ENCODE data around the gene SLX4IP.

The SLX4IP gene

DNA sequence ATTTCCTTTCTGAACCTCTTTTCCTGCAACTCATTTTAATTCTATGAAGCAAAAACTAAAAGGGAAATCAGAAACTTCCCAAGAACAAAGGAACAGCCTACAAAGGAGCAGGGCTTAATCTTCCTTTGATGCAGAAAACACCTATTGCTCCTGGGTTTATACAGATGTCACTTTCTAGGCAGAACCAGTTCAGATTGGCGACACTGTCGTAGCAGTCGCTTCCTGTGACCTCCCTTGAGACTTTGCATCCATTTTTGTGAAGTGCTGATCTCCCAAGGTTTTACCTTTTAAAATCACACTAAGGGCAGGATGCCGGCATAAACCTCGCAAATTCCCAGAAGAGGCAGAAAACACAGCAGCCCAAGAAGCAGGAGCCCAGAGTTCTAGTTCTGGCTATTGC lies 198.6 kb downstream of the SLX4IP start:
- peak overlapping the region; percentile 90 to 95 for H3K27ac ChIP-seq

DNA sequence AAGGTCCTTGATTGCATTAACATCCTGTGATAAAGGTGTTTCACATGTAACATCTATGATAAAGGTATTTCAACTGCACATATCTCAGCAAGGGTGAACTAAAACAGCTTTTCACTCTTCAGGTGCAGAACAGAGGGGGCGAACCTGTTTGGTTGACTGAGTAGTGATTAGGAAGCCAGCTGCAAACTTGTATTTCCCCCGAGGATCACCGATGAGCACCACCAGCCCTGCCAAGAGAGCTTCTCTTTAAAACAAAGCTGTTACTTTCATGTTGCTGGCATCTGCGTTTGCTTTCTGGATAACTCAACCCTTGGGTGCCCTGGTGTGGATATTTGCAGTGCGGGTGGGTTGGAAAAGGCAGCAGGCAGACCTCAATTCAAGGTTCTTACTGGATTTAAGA lies 199.1 kb downstream of the SLX4IP start:
- TF ChIP-seq, protein P1, sequence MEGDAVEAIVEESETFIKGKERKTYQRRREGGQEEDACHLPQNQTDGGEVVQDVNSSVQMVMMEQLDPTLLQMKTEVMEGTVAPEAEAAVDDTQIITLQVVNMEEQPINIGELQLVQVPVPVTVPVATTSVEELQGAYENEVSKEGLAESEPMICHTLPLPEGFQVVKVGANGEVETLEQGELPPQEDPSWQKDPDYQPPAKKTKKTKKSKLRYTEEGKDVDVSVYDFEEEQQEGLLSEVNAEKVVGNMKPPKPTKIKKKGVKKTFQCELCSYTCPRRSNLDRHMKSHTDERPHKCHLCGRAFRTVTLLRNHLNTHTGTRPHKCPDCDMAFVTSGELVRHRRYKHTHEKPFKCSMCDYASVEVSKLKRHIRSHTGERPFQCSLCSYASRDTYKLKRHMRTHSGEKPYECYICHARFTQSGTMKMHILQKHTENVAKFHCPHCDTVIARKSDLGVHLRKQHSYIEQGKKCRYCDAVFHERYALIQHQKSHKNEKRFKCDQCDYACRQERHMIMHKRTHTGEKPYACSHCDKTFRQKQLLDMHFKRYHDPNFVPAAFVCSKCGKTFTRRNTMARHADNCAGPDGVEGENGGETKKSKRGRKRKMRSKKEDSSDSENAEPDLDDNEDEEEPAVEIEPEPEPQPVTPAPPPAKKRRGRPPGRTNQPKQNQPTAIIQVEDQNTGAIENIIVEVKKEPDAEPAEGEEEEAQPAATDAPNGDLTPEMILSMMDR (IDR thresholded peaks at IDR 0.05) = no peak
- Histone ChIP-seq H3K4me3 (peak overlapping the region; percentile 42), H3K27ac (peak overlapping the region; percentile 90 to 95)
- no peak for DNase-seq (ENCODE audit: low spot score)

More for the DNA sequence above, 198.6 kb downstream of the SLX4IP start:
- no peak for DNase-seq (ENCODE audit: low spot score)
- TF ChIP-seq, protein P1 (IDR thresholded peaks at IDR 0.05) = no peak
- no peak overlapping the region for H3K4me3 ChIP-seq

DNA sequence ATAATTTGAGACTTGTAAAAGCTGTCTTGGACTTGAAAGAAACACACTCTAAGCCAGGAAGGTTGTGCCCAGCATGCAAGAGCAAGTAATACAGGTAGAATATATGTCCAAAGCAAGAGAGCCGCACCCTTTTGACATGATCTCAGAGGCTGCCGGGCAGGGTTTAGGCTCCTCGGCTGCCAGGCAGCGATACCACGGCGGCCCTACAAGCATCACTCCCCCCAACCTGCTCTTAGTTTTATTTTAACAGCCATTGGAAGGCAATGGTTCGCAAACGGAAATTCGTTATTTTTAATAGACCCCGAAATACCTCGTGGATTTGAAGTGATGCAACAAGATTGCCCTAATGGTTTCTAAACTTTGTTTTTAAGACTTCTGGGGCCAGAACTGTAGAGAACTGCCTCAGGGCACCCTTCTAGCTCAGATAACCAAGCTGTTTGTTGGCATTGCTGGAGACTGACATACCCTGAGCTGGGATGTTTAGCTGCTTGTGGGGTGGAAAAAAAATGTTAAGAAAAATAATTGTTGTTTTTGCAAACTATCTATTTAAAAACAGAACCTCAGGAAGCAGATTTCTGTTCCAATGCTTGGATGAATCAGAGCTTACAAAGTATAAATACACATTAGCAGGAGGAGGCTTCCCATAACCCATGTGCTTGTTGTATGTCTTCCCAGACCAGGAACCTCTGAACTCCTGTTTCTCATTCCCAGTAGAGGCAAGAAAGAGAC lies 199.7 kb downstream of the SLX4IP start:
- Histone ChIP-seq H3K4me3 (peak overlapping the region; percentile 42), H3K27ac (peak overlapping the region; percentile 90 to 95)
- DNase-seq (ENCODE audit: low spot score) = no peak
- TF ChIP-seq, protein P1 (IDR thresholded peaks at IDR 0.05) = no peak

DNA sequence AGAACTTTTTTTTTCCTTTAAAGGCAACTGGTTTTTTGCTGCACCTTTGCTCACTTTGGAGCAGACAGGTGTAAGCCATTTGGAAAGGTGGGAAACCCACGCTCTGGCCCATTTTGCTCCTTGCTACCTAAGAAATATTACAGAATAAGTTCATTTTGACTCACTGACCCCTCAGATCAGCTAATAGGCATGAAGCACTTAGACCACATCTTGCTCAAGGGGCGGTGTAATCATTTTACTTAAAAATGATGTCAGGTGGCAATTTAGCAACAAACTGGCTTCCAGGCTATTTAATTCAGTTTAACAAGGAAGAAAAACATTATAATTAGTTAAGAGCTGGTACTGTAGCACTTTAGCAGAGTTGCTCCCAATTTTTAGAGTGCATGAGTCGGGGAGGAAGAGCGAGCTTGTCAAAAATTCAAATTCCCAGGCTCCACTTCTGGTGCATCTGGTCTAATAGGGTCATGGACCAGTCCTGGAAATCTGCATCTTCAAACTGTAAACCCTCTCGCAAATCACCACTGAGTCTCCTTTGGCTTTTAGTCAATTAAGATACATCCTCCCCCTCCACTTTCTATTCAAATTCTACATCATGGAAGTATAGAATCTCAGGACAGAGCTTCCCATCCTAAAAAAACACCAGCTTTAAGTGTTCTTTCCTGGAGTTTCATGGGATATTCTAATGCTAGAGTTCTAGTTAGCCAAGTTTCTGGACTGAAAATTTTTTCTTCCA lies 200.5 kb downstream of the SLX4IP start:
- TF ChIP-seq, protein P1 (IDR thresholded peaks at IDR 0.05) = no peak
- H3K4me3 ChIP-seq = peak overlapping the region; percentile 61
- peak overlapping the region; percentile 90 to 95 for H3K27ac ChIP-seq
- no peak for DNase-seq (ENCODE audit: low spot score)

DNA sequence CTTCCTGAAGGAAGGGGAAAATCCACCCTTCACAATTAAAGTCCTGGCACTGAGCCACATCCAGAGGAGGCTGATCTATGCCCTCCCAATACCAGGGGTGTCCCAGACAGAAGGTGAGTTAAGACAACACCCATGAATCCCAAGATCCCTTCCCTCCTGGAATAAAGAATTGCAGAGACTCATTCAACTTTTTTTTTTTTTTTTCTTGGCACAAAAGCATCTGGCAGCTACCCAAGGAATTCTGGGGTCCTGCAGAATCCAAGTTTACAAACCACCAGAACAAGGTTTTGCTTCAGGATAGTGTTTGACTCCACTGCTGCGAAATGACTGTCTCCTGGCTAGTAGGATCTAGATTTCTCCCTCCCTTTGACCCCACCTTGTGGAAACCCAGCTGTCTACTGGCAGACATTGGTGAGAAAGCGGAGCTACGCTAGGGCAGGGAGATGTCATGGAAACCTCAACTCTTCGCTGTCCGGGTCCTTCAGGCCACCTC lies 201.3 kb downstream of the SLX4IP start:
- DNase-seq (ENCODE audit: low spot score) = no peak
- peak overlapping the region; percentile 90 to 95 for H3K27ac ChIP-seq
- peak overlapping the region; percentile 61 for H3K4me3 ChIP-seq
- TF ChIP-seq, protein P1 (IDR thresholded peaks at IDR 0.05) = no peak

DNA sequence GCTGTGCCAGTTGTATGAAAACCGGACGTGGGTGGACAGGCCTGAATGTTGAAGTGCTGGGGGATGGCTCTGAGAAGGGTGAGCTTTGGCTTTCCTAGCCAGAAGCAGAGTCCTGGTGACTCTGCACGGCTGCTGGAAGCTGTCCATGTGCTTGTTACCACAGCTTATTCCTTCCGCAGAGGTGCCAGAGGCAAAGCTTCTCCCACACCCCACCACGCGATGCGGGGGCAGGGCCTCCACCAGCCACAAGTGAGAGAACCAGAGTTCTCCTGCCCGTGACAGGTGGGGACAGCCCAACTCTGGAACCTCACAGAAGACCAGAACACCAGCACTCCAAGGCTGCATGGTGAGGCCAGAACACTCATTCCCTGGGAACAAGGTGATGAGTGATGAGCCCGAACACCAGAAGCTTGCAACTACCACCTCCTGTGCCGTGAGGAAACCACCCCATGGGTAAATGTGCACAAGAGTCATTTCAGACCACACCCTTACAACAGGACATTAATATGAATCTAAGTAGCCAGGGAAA lies 202.0 kb downstream of the SLX4IP start:
- H3K27ac ChIP-seq = peak overlapping the region; percentile 90 to 95
- peak; percentile 84 for DNase-seq (ENCODE audit: low spot score)
- peak overlapping the region; percentile 61 for H3K4me3 ChIP-seq
- TF ChIP-seq, protein P1 (IDR thresholded peaks at IDR 0.05) = no peak
